Measurements from ENCODE around the gene SMC1B.

Gene SMC1B

DNA sequence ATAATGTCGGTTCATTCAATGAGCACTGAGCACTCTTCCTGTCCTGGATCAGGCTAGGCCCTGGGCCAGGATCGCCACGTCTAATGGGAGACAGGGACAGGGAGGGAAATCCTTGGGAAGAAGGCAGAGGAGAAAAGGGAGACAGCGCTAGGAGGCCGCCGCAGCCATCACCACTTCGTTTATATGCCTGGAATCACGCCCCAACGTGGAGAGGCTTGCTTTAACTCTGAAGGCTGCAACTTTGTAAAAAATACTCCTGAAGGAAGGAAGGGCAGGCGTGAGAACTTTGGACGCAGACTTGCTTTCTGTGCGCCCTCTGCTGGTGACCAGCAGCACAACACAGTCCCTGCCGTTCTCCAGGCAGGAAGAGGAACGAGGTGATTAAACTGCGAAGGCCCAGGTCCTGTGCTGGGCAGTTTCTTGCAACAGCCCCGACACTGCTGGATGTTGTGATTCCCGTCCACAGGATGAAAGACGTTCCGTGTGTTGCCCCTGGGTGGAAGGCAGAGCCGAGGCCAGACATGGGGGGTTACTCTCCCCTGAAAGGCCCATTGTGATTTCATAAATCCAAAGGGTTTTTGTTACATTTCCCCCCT lies 22.2 kb upstream of the SMC1B start:
- TF ChIP-seq, protein P1, sequence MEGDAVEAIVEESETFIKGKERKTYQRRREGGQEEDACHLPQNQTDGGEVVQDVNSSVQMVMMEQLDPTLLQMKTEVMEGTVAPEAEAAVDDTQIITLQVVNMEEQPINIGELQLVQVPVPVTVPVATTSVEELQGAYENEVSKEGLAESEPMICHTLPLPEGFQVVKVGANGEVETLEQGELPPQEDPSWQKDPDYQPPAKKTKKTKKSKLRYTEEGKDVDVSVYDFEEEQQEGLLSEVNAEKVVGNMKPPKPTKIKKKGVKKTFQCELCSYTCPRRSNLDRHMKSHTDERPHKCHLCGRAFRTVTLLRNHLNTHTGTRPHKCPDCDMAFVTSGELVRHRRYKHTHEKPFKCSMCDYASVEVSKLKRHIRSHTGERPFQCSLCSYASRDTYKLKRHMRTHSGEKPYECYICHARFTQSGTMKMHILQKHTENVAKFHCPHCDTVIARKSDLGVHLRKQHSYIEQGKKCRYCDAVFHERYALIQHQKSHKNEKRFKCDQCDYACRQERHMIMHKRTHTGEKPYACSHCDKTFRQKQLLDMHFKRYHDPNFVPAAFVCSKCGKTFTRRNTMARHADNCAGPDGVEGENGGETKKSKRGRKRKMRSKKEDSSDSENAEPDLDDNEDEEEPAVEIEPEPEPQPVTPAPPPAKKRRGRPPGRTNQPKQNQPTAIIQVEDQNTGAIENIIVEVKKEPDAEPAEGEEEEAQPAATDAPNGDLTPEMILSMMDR (IDR thresholded peaks at IDR 0.05; ENCODE audit: low read depth, low read length, missing control alignments): peak; percentile 92
- H3K4me3 ChIP-seq (replicated peaks; ENCODE audit: low read depth, low read length): no peak overlapping the region
- no peak for DNase-seq (ENCODE audit: extremely low read depth, low read depth)

DNA sequence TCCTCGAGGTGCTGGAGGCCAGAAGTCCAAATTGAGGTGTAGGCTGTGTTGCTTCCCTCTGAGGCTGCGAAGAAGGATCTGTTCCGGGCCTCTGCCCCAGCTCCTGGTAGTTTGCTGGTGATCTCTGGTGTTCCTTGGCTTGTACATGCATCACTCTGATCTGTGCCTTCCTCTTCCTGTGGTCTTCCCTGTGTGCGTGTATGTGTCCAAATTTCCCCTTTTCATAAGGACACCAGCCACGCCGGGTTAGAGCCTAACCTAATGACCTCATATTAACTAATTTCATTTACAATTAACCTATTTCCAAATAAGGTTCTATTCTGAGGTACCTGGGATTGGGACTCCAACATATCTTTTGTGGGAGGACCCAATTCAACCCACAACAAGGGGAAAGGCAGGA lies 21.6 kb upstream of the SMC1B start:
- DNase-seq (ENCODE audit: extremely low read depth, low read depth): no peak
- no peak overlapping the region for H3K4me3 ChIP-seq (replicated peaks; ENCODE audit: low read depth, low read length)
- TF ChIP-seq, protein P1 (IDR thresholded peaks at IDR 0.05; ENCODE audit: low read depth, low read length, missing control alignments): no peak

DNA sequence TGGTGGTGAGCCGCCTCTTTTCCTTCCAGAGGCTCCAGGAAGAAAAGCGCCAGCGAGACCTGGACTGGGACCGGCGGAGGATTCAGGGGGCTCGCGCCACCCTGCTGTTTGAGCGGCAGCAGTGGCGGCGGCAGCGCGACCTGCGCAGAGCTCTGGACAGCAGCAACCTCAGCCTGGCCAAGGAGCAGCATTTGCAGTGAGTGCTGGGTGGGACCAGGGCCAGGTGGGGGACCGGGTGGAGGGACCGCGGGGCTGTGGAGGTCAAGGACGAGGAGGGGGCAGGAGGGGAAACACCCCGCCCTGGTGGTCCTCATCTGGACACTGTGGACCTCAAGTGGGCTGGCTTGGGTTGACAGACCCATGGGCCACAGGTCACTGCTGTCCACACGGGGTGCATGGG lies 17.5 kb upstream of the SMC1B start:
- DNase-seq (ENCODE audit: extremely low read depth, low read depth): no peak
- no peak overlapping the region for H3K4me3 ChIP-seq (replicated peaks; ENCODE audit: low read depth, low read length)
- TF ChIP-seq, protein P1 (IDR thresholded peaks at IDR 0.05; ENCODE audit: low read depth, low read length, missing control alignments): no peak

DNA sequence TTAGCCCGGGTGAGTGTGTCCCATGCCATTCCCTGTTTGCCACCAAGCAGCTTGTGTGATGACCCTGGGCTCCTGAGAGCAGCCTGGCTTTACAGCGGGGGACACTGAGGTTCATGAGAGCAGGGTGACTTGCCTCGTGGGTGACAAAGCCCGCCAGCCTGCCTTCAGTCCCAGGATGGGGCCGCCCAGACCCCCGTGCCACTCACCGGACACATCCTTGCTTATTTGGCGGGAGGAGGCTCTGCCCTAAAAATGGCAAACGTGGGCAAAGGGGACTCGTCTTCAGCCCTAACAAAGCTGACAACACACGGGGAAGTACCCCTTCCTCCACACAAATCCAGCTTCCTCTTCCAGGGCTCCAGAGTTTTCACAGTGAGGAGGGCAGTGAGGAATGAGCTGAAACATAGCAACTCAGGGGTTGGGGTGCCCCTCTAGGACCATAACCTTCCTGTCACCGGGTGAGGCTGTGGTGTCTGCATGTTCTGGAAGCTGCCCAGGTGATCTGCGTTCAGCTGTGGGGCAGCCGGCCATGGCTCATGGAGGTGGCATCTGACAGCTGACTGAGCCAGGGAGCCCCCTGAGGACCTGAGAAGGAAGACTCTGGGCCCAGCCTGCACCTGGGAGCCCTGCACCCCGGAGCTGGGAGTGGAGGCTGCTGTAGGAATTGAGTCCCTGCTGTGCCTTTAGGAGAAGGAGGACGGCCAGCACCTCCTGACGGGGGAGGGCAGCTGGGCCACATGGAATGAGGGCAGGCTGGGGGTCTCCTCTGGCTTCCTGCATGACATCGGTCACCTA lies 16.8 kb upstream of the SMC1B start:
- H3K4me3 ChIP-seq (replicated peaks; ENCODE audit: low read depth, low read length): no peak overlapping the region
- TF ChIP-seq, protein P1 (IDR thresholded peaks at IDR 0.05; ENCODE audit: low read depth, low read length, missing control alignments): no peak
- no peak for DNase-seq (ENCODE audit: extremely low read depth, low read depth)

DNA sequence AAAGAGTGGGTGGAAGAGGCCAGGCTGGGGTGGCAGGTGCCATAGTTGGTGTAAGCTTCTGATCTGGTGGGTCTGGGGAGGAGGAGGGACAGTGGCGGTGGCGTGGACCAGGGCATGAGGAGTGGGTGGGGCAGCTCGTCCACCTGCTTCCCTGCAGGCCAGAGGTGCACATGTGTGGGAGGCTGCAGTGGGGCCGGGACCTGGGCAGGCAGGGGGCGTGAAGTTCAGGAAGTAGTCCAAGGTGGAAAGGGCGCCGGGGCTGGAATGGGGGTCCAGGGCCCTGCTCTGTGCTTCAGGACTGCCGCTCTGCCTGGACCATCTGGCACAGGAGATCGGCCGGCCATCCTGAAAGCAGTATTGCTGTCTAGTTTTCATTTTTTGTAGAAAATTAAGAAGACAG lies 16.0 kb upstream of the SMC1B start:
- no peak overlapping the region for H3K4me3 ChIP-seq (replicated peaks; ENCODE audit: low read depth, low read length)
- no peak for DNase-seq (ENCODE audit: extremely low read depth, low read depth)
- TF ChIP-seq, protein P1 (IDR thresholded peaks at IDR 0.05; ENCODE audit: low read depth, low read length, missing control alignments): no peak

DNA sequence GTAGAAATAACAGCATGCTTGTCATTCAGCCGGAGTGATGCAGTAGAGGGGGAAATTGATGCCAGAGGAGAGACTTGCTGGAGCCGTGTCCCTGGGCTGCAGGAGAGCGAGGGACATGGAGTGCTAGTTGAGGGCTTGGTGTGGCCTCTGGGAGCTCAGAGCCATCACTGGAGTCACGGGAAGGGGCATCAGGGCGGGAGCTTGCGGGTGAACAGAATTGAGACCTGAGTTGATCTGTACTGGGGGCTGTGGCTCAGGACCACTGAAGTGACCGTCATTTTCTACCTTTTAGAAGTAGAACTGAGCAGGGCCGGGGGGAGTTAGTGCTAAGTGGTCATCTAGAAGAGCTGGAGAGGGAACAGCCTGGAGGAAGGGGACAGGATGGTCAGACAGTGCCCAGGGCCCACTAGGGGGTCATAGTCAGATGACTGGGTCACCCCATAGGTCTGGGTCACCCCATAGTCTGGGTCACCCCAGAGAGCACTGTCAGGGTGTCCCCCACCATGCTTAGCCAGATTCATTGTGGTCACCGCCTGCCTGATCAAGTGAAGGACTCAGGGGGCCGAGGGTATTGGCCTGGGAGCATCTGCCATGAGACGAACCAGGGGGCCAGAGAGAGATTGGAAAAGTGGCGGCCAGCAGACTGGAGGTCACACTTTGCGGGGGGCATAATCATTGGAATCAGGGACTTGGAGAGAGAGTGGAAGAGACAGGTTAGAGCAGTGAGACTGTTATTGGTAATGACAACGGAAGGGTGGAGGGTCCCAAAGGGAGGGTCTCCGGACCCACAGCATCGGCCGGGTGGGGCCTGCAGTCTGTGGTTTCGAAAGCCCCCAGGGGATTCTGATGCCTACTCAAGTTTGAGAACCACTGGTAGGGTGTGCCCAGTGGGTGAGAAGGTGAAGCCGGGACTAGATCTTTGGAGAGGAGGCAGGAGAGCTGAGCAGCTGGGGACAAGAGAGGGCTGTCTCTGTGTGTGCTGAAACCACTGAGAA lies 15.3 kb upstream of the SMC1B start:
- TF ChIP-seq, protein P1 (IDR thresholded peaks at IDR 0.05; ENCODE audit: low read depth, low read length, missing control alignments): no peak
- no peak overlapping the region for H3K4me3 ChIP-seq (replicated peaks; ENCODE audit: low read depth, low read length)
- DNase-seq (ENCODE audit: extremely low read depth, low read depth): no peak
